Epithelial cell of proximal tubule (primary cell): ENCODE data around the gene S100A1. TPM values are rescaled to one million over a fixed set of nuclear protein-coding genes. Genes with fewer than 3 reads are reported as not detected.
"Not testable (repeated sequence)": the region's sequence is repeated elsewhere in the genome, so short reads cannot be mapped to it uniquely, and the experiment has no call there.

Experiments used
- DNase-seq: peaks from one replicate; pipeline ENCODE4 v3.0.0-alpha.2; 2011; ENCODE audit warnings: low read depth
- H3K4me3 ChIP-seq: 2 replicates; pipeline ENCODE4 v1.5.1; 2011; ENCODE audit warnings: low read depth, mild to moderate bottlenecking, low read length
- total RNA-seq: library from RNA; depleted of rRNA; stranded (reverse); fragments of >200 nt; gene quantifications from 2 replicates; pipeline ENCODE4 v1.2.3, GENCODE V29; 2015
- TF ChIP-seq, protein P1 (sequence below): conservative IDR thresholded peaks from 2 replicates; pipeline ENCODE4 v1.5.1; 2012; ENCODE audit warnings: low read depth, mild to moderate bottlenecking, low read length

The S100A1 gene
- total RNA-seq, 1 donor from 2014 or later = 16.5 TPM

DNA sequence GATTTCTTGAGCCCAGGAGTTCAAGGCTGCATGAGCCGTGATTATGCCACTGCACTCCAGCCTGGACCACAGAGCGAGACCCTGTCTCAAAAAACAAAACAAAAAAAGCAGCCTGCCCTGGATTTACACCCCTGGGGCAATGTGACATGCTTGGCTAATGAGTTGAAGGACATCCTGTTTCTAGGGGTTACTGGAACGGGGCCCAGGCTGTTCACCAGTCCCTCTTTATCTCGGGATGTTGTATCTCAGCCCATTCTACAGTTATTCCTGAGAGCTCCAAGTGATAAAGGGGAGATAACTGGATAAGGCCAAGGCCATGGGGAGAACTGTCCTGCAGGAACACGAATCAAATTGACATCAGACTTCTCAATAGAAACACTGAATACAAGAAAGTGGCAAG, 40.9 kb upstream of the S100A1 start:
- no peak for DNase-seq
- H3K4me3 ChIP-seq = no peak overlapping the region
- TF ChIP-seq, protein P1, sequence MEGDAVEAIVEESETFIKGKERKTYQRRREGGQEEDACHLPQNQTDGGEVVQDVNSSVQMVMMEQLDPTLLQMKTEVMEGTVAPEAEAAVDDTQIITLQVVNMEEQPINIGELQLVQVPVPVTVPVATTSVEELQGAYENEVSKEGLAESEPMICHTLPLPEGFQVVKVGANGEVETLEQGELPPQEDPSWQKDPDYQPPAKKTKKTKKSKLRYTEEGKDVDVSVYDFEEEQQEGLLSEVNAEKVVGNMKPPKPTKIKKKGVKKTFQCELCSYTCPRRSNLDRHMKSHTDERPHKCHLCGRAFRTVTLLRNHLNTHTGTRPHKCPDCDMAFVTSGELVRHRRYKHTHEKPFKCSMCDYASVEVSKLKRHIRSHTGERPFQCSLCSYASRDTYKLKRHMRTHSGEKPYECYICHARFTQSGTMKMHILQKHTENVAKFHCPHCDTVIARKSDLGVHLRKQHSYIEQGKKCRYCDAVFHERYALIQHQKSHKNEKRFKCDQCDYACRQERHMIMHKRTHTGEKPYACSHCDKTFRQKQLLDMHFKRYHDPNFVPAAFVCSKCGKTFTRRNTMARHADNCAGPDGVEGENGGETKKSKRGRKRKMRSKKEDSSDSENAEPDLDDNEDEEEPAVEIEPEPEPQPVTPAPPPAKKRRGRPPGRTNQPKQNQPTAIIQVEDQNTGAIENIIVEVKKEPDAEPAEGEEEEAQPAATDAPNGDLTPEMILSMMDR = no peak

DNA sequence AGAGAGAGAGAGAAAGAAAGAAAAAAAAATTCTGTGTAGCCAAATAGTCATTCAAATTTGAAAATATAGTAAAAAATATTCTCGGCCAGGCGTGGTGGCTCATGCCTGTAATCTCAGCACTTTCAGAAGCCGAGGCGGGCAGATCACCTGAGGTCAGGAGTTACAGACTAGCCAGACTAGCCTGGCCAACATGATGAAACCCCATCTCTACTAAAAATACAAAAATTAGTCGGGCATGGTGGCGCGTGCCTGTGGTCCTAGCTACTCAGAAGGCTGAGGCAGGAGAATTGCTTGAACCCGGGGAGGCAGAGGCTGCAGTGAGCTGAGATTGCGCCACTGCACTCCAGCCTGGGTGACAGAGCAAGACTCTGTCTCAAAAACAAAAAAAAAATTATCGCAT, 40.2 kb upstream of the S100A1 start:
- DNase-seq, H3K4me3 ChIP-seq: not testable (repeated sequence)

DNA sequence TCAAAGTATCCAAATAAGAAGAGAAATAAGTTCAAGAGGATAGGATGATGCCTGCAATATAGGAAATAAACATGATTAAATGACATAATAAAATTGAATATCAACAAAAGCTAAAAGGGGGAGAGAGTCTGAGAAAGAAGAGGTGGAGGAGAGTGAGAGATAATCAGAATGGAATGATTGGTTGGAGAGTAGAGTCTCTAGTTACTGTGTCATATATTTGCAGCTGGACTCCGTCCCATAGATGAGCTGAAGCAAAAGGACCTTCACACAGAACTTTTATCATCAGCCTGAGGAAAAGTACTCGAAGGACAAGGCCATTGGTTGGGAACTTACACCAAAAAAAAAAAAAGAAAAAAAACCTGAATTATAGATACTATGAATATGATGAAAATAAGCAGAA, 39.8 kb upstream of the S100A1 start:
- no peak overlapping the region for H3K4me3 ChIP-seq
- TF ChIP-seq, protein P1 = no peak
- no peak for DNase-seq

DNA sequence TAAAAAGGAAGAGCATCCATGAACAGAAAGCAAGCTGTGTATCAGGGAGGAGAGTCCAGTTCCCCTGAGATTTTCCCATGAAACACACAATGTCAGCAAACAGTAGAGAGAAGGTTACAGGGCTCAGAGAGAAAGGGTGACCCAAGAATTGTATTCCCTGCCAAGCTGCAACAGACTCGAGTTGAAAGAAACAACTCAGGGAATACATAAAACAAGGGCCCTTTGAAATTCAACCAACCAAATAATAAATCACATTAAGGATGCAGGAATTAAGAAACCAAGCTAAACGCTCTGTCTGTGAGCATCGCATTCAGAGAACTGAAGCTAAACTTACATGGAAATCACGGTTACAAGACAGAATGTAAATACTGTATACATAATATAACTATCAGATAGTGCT, 35.5 kb upstream of the S100A1 start:
- TF ChIP-seq, protein P1 = no peak
- no peak overlapping the region for H3K4me3 ChIP-seq
- no peak for DNase-seq

GRCh38 chr1:153597206-153597605, 31.0 kb upstream of the S100A1 start:
- H3K4me3 ChIP-seq = no peak overlapping the region
- DNase-seq = peak; percentile 64
- TF ChIP-seq, protein P1 = no peak

- TF ChIP-seq, protein P1 = no peak
- H3K4me3 ChIP-seq = no peak overlapping the region
- DNase-seq = no peak
These were observed 29.7 kb upstream of the S100A1 start for GRCh38 chr1:153598309-153599172.

DNA sequence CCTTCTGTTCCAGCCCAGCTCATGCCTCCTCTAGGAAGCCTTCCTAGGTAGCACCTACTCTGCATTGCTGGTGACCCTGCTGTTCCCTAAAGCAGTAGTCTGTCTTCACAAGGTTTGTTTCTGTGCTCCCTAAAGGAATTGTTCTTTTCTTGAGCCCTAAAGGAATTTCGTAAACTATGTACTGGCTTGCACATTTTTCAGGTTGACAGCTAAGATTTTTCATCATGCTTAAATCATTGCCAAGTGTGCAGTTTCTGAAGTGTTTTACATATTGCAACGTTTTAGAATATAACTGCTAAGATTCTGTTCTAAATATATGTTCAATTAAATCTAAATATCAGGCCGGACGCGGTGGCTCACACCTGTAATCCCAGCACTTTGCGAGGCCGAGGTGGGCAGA, 28.4 kb upstream of the S100A1 start:
- TF ChIP-seq, protein P1 = no peak
- DNase-seq = no peak
- H3K4me3 ChIP-seq = no peak overlapping the region
